GM12875 (cell line): ENCODE measurements around the gene AKR1B1.

ENCODE experiments used
- H3K4me3 ChIP-seq: one replicate; pipeline ENCODE4 v1.5.1; 2011; ENCODE audit warnings: low read depth, low read length, control low read depth
- CTCF ChIP-seq: IDR thresholded peaks from 2 replicates; pipeline ENCODE4 v1.5.1; 2011; ENCODE audit warnings: low read depth, mild to moderate bottlenecking, control low read depth, inconsistent platforms, low read length, moderate library complexity, borderline replicate concordance; ENCODE audit not compliant: insufficient read depth

The AKR1B1 gene

GRCh38 chr7:134472572-134473244 is 13.8 kb upstream of the AKR1B1 start:
- H3K4me3 ChIP-seq, result no peak overlapping the region
- no peak for TF ChIP-seq CTCF

- no peak overlapping the region for H3K4me3 ChIP-seq
- TF ChIP-seq CTCF, result no peak
Observed at GRCh38 chr7:134470864-134471263, 12.0 kb upstream of the AKR1B1 start.

GRCh38 chr7:134469622-134470021 is 10.7 kb upstream of the AKR1B1 start:
- no peak overlapping the region for H3K4me3 ChIP-seq
- no peak for TF ChIP-seq CTCF

GRCh38 chr7:134468475-134468874 is 9.6 kb upstream of the AKR1B1 start:
- no peak for TF ChIP-seq CTCF
- H3K4me3 ChIP-seq, result no peak overlapping the region

- TF ChIP-seq CTCF, result no peak
- H3K4me3 ChIP-seq, result no peak overlapping the region
Observed at GRCh38 chr7:134468054-134468453, 9.2 kb upstream of the AKR1B1 start.

- no peak for TF ChIP-seq CTCF
- no peak overlapping the region for H3K4me3 ChIP-seq
Observed at GRCh38 chr7:134465491-134465890, 6.6 kb upstream of the AKR1B1 start.

- no peak overlapping the region for H3K4me3 ChIP-seq
- TF ChIP-seq CTCF, result no peak
Observed at GRCh38 chr7:134464496-134464895, 5.6 kb upstream of the AKR1B1 start.
